ENCODE results near the gene MST1. TPM values are rescaled to one million over a fixed set of nuclear protein-coding genes. Genes with fewer than 3 reads are reported as not detected.
A peak's percentile ranks its signal among the peaks of the same experiment; 100 is the strongest.

The MST1 gene
- total and polyA plus RNA-seq, 2 of the 8 experiments (the other 6 are each of a cell fraction or from before 2014, with no cell fraction given) = 6.2 to 9.5 TPM

- 81% methylated on average over 3 of the region's 3 CpGs; no CpG with 5 or more reads in 1 of the 2 experiments for WGBS, 2 experiments (ENCODE audit: extremely low coverage in 1 of 2, insufficient coverage in 1 of 2, insufficient read length in 1 of 2, insufficient replicate concordance in 2 of 2, low coverage in 1 of 2, low lambda C conversion rate in 2 of 2, missing lambda C conversion rate in 1 of 2)
- Histone ChIP-seq H3K56ac (replicated peaks; ENCODE audit: insufficient read length, low read depth, low read length) (no peak overlapping the region), H3K4me3 (ENCODE audit: extremely low read depth in 1 of 4, insufficient read depth in 2 of 4, low read depth in 3 of 4, low read length in 4 of 4) (no peak overlapping the region), H4K8ac (ENCODE audit: extremely low read depth, insufficient read depth, low read length) (no peak overlapping the region), H3K36me3 (ENCODE audit: control insufficient read depth in 2 of 4, insufficient read depth in 4 of 4, low read length in 3 of 4) (no peaks in the 10 kb centered on the region), H3K4me1 (replicated peaks in 1 of 4; ENCODE audit: control insufficient read depth in 3 of 4, insufficient read depth in 4 of 4, low read length in 3 of 4) (peaks cover 0 to 3% (median 0%) of the 10 kb centered on the region in 4 experiments; a peak in 1 of 7 replicates), H4K91ac (replicated peaks; ENCODE audit: insufficient read length, low read length) (no peak overlapping the region), H2AK5ac (ENCODE audit: low read depth, low read length) (no peak overlapping the region), H3K23me2 (ENCODE audit: low read depth, low read length) (no peaks in the 10 kb centered on the region), H3K4ac (replicated peaks; ENCODE audit: insufficient read length, low read depth, low read length) (no peak overlapping the region), H3K23ac (ENCODE audit: insufficient read length) (no peak overlapping the region), H2BK120ac (replicated peaks; ENCODE audit: low read depth, low read length) (no peak overlapping the region), H3K4me2 (ENCODE audit: insufficient read depth in 1 of 2, low read depth in 2 of 2, low read length in 2 of 2) (no peak overlapping the region), H3K27me3 (replicated peaks in 1 of 4; ENCODE audit: control insufficient read depth in 3 of 4, extremely low read depth in 1 of 4, insufficient read depth in 3 of 4, low read length in 3 of 4) (no peaks in the 10 kb centered on the region), H2AFZ (ENCODE audit: low read length) (no peak overlapping the region), H4K5ac (ENCODE audit: insufficient read length, low read depth, low read length) (no peak overlapping the region), H3K27ac (ENCODE audit: low read depth, low read length) (no peak overlapping the region), H3K79me1 (ENCODE audit: low read depth, low read length) (no peaks in the 10 kb centered on the region), H3K9me3 (ENCODE audit: insufficient read depth in 2 of 2, low read depth in 1 of 2, low read length in 1 of 2) (peaks cover 0 to 4% of the 10 kb centered on the region in 2 experiments; a peak in 1 of 4 replicates), H3K9ac (replicated peaks in 1 of 4; ENCODE audit: extremely low read depth in 1 of 4, low read depth in 3 of 4, low read length in 3 of 4) (no peak overlapping the region), H2BK20ac (ENCODE audit: low read length) (no peak overlapping the region), H4K20me1 (replicated peaks in 1 of 2; ENCODE audit: control insufficient read depth in 1 of 2, insufficient read depth in 2 of 2, low read length in 2 of 2) (no peaks in the 10 kb centered on the region), H3K14ac (ENCODE audit: insufficient read length) (no peak overlapping the region), H3K79me2 (ENCODE audit: control insufficient read depth in 1 of 2, insufficient read depth in 2 of 2, low read length in 2 of 2) (no peaks in the 10 kb centered on the region), H2BK12ac (ENCODE audit: low read depth, low read length) (no peak overlapping the region), H2BK15ac (ENCODE audit: low read length) (no peak overlapping the region), H3K18ac (ENCODE audit: extremely low read depth, low read length) (no peak overlapping the region), H2BK5ac (ENCODE audit: low read depth, low read length) (no peak overlapping the region)
- CTCF ChIA-PET (ENCODE audit: partially characterized antibody) = interaction anchor here (0.7 to 2.2 kb wide), 6 partner anchors 10 to 68 kb away, joined by 3 to 6 read pairs (median 4); no protein-coding TSS in a partner anchor
- no peak for DNase-seq (ENCODE audit: low read depth in 1 of 2, low spot score in 2 of 2)
- POLR2A ChIA-PET (ENCODE audit: partially characterized antibody) = interaction anchor here (1.1 kb wide), 1 partner anchor 38 kb away, joined by 3 read pairs; no protein-coding TSS in a partner anchor
- no peak for FAIRE-seq
- TF ChIP-seq TEAD4 (IDR thresholded peaks at IDR 0.05; ENCODE audit: low read depth, low read length) (no peak), KDM1A (IDR thresholded peaks at IDR 0.05; ENCODE audit: borderline replicate concordance, low read length) (no peak), CTCF (IDR thresholded peaks at IDR 0.05; ENCODE audit: control extremely low read depth in 1 of 3, insufficient read depth in 1 of 3, low read depth in 1 of 3, low read length in 3 of 3) (peak in 2 of 3 experiments; percentile 31 to 43; a peak in 3 of 4 replicates), USF2 (IDR thresholded peaks at IDR 0.05; ENCODE audit: low read length) (no peak), RAD21 (IDR thresholded peaks at IDR 0.05 in 1 of 2, conservative IDR thresholded peaks at IDR 0.05 in 1 of 2; ENCODE audit: low read depth in 2 of 2, low read length in 2 of 2) (peak in 1 of 2 experiments; percentile 44; a peak in 2 of 4 replicates), CHD1 (IDR thresholded peaks at IDR 0.05; ENCODE audit: low read depth, low read length) (no peak)
These were observed 54.5 kb downstream of the MST1 start for GRCh38 chr3:49634736-49635135.
